ENCODE measurements around the gene CFAP46.

The CFAP46 gene

DNA sequence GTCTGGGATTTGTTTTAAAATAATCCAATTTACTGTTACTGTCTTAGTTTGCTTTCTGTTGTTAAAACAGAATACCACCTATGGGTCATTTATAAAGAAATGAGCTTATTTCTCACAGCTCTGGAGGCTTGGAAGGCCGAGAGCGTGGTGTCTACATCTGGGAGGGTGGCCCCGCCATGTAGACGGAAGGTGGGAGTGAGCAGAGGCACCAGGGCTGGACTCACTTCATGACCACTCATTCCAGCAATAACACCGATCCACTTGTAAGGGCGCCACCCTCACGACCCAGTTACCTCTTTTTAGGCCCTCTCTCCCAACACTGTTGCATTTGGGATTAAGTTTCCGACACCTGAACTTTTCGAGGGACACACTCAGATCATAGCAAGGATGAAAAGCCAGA lies 36.2 kb upstream of the CFAP46 start:
- no peaks in the 10 kb centered on the region for H3K9me3 ChIP-seq (ENCODE audit: insufficient read depth, low read length)
- DNase-seq (ENCODE audit: low read depth, low spot score): no peak
- H3K4me3 ChIP-seq (ENCODE audit: insufficient read length, low read depth): no peak overlapping the region
- no peaks in the 10 kb centered on the region for H3K36me3 ChIP-seq (ENCODE audit: insufficient read depth, insufficient read length, low read length)
- H3K27me3 ChIP-seq (ENCODE audit: insufficient read depth, insufficient read length): no peaks in the 10 kb centered on the region
- TF ChIP-seq SUZ12 (IDR thresholded peaks at IDR 0.05; ENCODE audit: extremely low read depth, insufficient read depth, insufficient read length): no peak
- TF ChIP-seq ZNF274 (IDR thresholded peaks at IDR 0.05; ENCODE audit: low read depth, low read length): no peak
- TF ChIP-seq YY1 (IDR thresholded peaks at IDR 0.05; ENCODE audit: insufficient read depth, insufficient read length): no peak
- no peaks in the 10 kb centered on the region for H3K4me1 ChIP-seq (ENCODE audit: insufficient read depth, insufficient read length)
- H3K9ac ChIP-seq (ENCODE audit: insufficient read length, low read depth): no peak overlapping the region

DNA sequence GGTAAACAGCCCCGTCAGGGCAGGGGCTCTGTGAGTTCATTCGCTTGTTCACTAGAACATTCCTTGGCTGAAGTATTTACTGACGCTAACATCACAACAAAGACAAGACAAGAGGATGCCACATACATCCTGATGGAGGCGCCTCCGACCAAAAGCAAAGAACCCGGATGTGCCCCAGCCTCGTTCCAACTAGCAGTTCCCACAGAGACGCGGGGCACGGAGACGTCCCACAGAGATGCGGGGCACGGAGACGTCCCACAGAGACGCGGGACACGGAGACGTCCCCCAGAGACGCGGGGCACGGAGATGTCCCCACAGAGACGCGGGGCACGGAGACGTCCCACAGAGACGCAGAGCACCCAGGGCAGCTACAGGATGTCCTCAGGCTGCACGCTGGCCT lies 35.4 kb upstream of the CFAP46 start:
- no peak overlapping the region for H3K9ac ChIP-seq (ENCODE audit: insufficient read length, low read depth)
- H3K4me1 ChIP-seq (ENCODE audit: insufficient read depth, insufficient read length): peaks cover 1% of the 10 kb centered on the region
- no peak for TF ChIP-seq SUZ12 (IDR thresholded peaks at IDR 0.05; ENCODE audit: extremely low read depth, insufficient read depth, insufficient read length)
- TF ChIP-seq ZNF274 (IDR thresholded peaks at IDR 0.05; ENCODE audit: low read depth, low read length): no peak
- TF ChIP-seq YY1 (IDR thresholded peaks at IDR 0.05; ENCODE audit: insufficient read depth, insufficient read length): no peak
- H3K36me3 ChIP-seq (ENCODE audit: insufficient read depth, insufficient read length, low read length): no peaks in the 10 kb centered on the region
- H3K9me3 ChIP-seq (ENCODE audit: insufficient read depth, low read length): no peaks in the 10 kb centered on the region
- H3K27me3 ChIP-seq (ENCODE audit: insufficient read depth, insufficient read length): no peaks in the 10 kb centered on the region
- no peak for DNase-seq (ENCODE audit: low read depth, low spot score)
- H3K4me3 ChIP-seq (ENCODE audit: insufficient read length, low read depth): no peak overlapping the region

DNA sequence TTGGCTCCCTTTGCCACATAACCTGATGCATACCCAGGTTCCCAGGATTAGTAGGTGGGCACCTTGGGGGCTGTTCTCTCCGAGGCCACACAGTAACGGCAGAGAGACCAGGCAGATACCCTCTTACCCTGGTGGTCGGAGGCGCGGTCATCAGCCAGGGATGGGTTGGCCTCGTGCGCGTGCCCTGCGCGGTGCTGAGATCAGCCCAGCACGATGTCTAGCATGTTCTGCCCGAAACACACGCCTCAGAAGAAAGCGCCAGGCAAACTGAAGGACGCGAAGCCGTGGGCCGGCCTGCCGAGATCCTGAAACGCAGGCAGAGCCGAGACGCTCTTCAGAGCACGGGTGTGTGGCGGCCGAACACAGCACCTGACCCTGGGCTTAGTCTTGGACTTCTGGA lies 34.7 kb upstream of the CFAP46 start:
- H3K36me3 ChIP-seq (ENCODE audit: insufficient read depth, insufficient read length, low read length): no peaks in the 10 kb centered on the region
- no peaks in the 10 kb centered on the region for H3K9me3 ChIP-seq (ENCODE audit: insufficient read depth, low read length)
- peaks cover 6% of the 10 kb centered on the region for H3K4me1 ChIP-seq (ENCODE audit: insufficient read depth, insufficient read length)
- no peak for TF ChIP-seq SUZ12 (IDR thresholded peaks at IDR 0.05; ENCODE audit: extremely low read depth, insufficient read depth, insufficient read length)
- no peak for TF ChIP-seq YY1 (IDR thresholded peaks at IDR 0.05; ENCODE audit: insufficient read depth, insufficient read length)
- no peak for TF ChIP-seq ZNF274 (IDR thresholded peaks at IDR 0.05; ENCODE audit: low read depth, low read length)
- H3K4me3 ChIP-seq (ENCODE audit: insufficient read length, low read depth): no peak overlapping the region
- H3K27me3 ChIP-seq (ENCODE audit: insufficient read depth, insufficient read length): no peaks in the 10 kb centered on the region
- DNase-seq (ENCODE audit: low read depth, low spot score): no peak
- no peak overlapping the region for H3K9ac ChIP-seq (ENCODE audit: insufficient read length, low read depth)

DNA sequence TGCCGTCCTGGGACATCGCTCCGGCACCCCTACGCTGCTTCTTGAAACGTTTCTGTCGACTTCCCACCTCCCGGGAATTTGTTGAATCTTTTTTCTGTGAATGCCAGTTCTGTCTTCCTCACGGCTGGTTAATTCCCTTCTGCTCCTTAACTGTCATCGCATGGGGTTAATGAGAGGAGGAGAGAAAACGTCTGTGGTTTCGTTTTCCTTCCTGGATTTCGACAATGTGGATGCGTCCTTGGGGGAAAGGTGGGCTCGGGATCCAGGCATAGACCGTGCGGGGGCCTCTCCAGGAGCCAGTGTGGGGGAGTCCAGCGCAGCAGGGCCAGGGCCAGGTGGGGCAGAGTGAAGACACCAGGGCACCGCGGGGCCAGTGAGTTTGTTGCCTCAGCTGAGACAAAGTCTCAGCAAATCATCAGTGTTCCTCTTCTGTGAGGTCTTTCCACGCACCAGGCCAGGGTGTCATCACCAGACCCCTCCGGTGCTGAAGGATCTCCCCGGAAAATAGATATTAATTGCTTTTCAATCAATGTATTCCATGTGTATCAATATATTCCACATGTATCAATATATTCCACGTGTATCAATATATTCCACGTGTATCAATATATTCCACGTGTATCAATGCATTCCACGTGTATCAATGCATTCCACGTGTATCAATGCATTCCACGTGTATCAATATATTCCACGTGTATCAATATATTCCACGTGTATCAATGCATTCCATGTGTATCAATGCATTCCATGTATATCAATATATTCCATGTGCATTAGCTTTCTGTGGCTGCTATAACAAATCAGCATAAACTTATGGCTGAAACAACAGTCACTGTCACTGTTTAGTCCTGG lies 33.7 kb upstream of the CFAP46 start:
- no peaks in the 10 kb centered on the region for H3K27me3 ChIP-seq (ENCODE audit: insufficient read depth, insufficient read length)
- no peak overlapping the region for H3K4me3 ChIP-seq (ENCODE audit: insufficient read length, low read depth)
- H3K36me3 ChIP-seq (ENCODE audit: insufficient read depth, insufficient read length, low read length): no peaks in the 10 kb centered on the region
- H3K9ac ChIP-seq (ENCODE audit: insufficient read length, low read depth): no peak overlapping the region
- H3K9me3 ChIP-seq (ENCODE audit: insufficient read depth, low read length): no peaks in the 10 kb centered on the region
- no peak for DNase-seq (ENCODE audit: low read depth, low spot score)
- H3K4me1 ChIP-seq (ENCODE audit: insufficient read depth, insufficient read length): peaks cover 11% of the 10 kb centered on the region
- TF ChIP-seq ZNF274 (IDR thresholded peaks at IDR 0.05; ENCODE audit: low read depth, low read length) (no peak), YY1 (IDR thresholded peaks at IDR 0.05; ENCODE audit: insufficient read depth, insufficient read length) (no peak), SUZ12 (IDR thresholded peaks at IDR 0.05; ENCODE audit: extremely low read depth, insufficient read depth, insufficient read length) (no peak)

DNA sequence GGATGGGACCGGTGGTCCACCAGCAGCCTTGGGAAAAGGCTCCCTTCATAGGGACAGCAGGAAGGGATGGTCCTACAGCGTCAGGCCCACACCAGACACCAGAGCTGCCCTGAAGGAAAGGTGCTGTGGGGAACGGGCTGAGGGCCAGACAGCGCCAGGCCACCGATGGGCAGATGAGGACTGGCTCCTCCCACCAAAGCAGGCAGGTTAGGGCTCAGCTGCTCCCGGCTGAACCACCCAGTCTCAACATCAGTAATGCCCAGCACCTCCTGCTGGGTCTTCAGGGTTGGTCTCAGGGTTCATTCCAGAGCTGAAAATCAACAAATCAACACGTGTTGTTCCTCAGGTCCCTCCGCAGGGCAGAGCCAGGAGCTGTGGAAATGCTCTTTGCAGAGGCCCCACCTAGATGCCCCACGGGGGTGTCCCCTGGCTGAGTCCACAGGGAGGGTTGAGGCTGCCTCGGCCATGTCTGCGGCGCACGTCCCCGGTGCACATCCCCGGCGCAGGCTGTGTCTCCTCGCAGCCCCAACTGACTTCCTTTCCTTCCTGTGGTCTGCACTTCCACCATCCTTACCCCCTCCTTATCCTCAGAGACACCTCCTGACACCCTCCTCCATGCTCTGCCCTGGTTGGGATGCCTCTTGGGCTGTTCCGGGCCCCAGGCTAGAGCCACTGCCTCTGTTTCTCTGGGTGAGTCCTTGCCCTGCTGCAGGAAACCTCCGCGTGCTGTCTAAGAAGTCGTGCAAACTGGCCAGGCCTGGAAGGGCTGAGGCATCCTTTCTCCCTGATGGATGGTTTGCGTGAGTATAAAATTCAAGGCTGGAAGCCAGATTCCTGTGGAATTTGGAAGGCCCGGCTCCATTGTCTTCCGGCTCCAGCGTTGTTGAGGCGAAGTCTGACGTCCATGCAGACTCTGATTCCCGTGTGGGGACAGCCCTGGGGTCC lies 32.8 kb upstream of the CFAP46 start:
- H3K4me1 ChIP-seq (ENCODE audit: insufficient read depth, insufficient read length): peaks cover 17% of the 10 kb centered on the region
- no peaks in the 10 kb centered on the region for H3K27me3 ChIP-seq (ENCODE audit: insufficient read depth, insufficient read length)
- no peak for DNase-seq (ENCODE audit: low read depth, low spot score)
- H3K4me3 ChIP-seq (ENCODE audit: insufficient read length, low read depth): no peak overlapping the region
- no peaks in the 10 kb centered on the region for H3K36me3 ChIP-seq (ENCODE audit: insufficient read depth, insufficient read length, low read length)
- TF ChIP-seq ZNF274 (IDR thresholded peaks at IDR 0.05; ENCODE audit: low read depth, low read length) (no peak), SUZ12 (IDR thresholded peaks at IDR 0.05; ENCODE audit: extremely low read depth, insufficient read depth, insufficient read length) (no peak), YY1 (IDR thresholded peaks at IDR 0.05; ENCODE audit: insufficient read depth, insufficient read length) (no peak)
- no peak overlapping the region for H3K9ac ChIP-seq (ENCODE audit: insufficient read length, low read depth)
- H3K9me3 ChIP-seq (ENCODE audit: insufficient read depth, low read length): no peaks in the 10 kb centered on the region

DNA sequence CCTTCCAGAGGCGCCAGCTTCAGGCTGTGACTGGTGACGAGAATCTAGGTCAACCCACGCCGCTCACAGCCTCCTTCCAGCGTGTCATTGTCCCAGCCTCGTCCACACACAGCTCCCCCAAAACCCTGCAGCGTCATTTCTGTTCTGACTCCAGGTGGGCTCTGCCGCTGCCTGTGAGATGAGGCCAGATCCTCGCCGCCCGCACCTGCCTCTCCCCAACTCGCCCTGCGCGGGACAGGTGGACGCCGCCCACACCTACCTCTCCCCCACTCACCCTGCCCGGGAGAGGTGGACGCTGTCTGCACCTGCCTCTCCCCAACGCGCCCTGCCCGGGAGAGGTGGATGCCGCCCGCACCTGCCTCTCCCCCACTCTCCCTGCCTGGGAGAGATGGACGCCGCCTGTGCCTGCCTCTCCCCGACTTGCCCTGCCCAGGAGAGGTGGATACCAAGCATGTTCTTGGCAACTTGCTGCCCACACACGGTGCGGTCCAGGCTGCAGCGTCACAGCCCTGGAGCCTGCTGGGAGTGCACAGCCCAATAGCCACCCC lies 32.0 kb upstream of the CFAP46 start:
- Histone ChIP-seq H3K9ac (ENCODE audit: insufficient read length, low read depth) (no peak overlapping the region), H3K4me1 (ENCODE audit: insufficient read depth, insufficient read length) (peaks cover 17% of the 10 kb centered on the region), H3K27me3 (ENCODE audit: insufficient read depth, insufficient read length) (no peaks in the 10 kb centered on the region)

More for the DNA sequence above, 32.0 kb upstream of the CFAP46 start:
- no peak for DNase-seq (ENCODE audit: low read depth, low spot score)
- H3K9me3 ChIP-seq (ENCODE audit: insufficient read depth, low read length): no peaks in the 10 kb centered on the region
- no peaks in the 10 kb centered on the region for H3K36me3 ChIP-seq (ENCODE audit: insufficient read depth, insufficient read length, low read length)
- TF ChIP-seq YY1 (IDR thresholded peaks at IDR 0.05; ENCODE audit: insufficient read depth, insufficient read length): no peak
- TF ChIP-seq ZNF274 (IDR thresholded peaks at IDR 0.05; ENCODE audit: low read depth, low read length): no peak
- TF ChIP-seq SUZ12 (IDR thresholded peaks at IDR 0.05; ENCODE audit: extremely low read depth, insufficient read depth, insufficient read length): no peak
- H3K4me3 ChIP-seq (ENCODE audit: insufficient read length, low read depth): no peak overlapping the region
